NB4 (cell line): ENCODE results near the gene NTPCR.

Experiments used
- CTCF ChIP-seq: IDR thresholded peaks from one replicate; pipeline ENCODE4 v1.5.1; 2012; ENCODE audit warnings: low read depth, low read length
- MAX ChIP-seq: IDR thresholded peaks from 2 replicates; pipeline ENCODE4 v1.6.1; 2011; ENCODE audit warnings: low read depth, low read length

GRCh38 chr1:233004451-233004850 is 54.0 kb downstream of the NTPCR start:
- TF ChIP-seq CTCF (no peak), MAX (no peak)
